Measurements from ENCODE around the gene STARD13.

The STARD13 gene

DNA sequence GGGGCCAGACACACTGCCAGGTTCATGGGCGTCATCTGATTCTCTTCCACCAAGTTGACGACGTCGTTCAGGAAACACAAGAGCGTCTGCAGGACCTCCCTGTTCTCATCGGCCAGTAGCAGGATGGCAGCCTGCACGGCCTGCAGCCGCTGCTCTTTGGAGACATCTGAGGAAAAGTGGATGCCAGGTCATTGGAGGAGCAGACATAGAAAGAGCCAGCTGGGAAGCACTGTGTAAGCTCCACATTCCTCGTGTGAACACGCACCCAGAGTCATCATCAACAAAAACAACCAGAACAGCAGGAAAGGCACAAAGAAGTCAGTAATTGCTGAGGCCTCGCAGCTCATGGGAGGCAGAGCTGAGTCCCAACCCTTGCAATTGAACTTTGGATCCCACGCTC is 172.8 kb downstream of the STARD13 start:
- no peak for DNase-seq (ENCODE audit: low read depth in 2 of 2)

DNA sequence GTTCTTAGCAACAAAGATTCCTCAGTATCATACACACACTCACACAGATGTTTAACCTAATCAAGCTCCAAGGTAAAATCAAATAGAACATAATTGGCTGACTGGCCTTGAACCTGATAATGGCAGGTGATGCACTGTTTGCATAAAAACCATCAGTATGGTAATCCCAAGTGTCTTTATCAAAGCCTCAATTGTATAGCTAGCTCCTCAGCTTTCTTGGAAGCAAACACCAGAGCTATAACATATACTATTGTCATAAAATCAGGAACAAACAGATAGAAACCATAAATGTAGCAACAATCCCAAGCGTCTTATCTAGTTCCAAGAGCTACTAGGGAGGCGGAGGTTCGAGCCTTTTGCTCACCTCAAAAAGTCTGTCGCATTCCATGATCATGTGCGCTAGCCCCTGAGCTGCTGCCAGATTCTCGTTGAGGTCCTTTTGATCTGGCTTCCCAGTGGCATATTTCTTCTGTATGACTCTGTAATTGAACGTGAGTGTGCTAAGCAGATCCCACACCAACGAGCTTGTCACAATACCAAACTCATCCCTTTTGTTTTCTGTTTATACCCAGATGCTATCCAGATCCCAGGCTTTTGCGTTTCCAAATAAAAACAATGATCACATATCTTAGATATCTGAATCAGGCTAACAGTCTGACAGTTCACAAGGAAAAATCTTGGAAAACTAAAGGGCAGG is 174.0 kb downstream of the STARD13 start:
- no peak for DNase-seq (ENCODE audit: low read depth in 2 of 2)

DNA sequence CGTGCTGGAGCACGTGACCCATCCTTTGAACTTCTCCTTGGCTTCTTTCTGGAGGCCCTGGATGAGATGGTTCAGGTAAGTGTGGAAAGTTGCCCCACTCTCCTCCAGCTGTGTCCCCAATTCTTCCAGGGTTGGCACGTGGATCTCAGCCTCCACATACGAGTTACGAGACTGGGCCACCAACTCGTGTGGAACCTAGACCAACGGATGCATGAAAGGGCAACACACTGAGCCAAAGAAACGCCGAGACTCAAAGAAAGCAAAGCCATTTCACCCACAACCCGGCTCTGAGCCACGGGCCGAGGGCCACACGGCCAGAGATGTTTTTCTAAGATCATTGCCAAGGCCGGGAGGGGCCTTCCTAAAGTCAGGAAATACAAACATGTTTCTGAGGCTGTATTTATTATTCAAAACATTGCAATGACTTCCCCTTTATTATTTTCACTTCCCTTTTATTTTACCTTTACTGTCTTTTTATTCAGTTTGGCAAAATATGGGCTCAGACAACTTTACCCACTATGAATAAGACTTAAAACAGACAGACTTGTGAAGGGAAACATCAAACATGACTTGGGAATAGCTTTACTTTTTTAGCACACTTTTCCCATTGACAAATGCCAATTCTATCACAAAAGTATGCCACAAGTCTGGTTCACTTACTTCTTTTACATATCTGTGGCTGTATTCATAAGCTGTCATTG is 174.7 kb downstream of the STARD13 start:
- DNase-seq (ENCODE audit: low read depth in 2 of 2): no peak

DNA sequence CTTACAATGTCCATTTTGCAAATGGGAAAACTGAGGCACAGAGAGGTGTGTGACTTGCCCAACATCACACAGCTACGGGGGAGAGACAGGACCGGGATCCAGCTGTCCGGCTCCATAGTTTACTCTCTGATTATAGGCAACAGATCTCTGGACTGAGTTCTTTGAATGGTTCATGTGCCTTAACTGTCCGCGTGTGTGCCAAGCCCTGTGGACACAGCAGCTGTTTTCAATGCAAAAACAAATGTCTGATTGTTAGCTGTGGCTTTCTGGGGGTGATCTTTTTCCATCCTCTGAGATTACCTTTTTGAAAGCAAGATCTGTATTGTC is 175.2 kb downstream of the STARD13 start:
- DNase-seq (ENCODE audit: low read depth in 2 of 2): no peak

DNA sequence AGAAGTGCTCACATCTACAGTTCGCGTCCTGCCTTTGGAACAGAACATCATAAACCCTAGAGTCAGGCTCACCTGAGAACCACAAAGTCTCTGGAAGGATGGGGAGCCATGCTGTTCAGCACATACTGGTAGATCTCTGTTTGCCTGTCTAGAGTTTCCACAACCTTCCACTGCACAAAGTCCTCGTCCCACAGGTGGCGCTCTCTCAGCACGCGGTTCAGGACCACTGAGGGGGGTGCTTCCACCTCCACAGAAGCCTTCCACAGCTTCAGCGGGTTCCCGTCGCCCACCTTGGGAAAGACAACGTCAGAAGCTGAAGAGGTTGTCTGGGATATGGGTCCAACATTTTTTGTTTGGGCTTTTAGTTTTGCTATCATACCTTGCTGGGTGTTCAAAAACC is 175.8 kb downstream of the STARD13 start:
- DNase-seq (ENCODE audit: low read depth in 2 of 2): no peak

DNA sequence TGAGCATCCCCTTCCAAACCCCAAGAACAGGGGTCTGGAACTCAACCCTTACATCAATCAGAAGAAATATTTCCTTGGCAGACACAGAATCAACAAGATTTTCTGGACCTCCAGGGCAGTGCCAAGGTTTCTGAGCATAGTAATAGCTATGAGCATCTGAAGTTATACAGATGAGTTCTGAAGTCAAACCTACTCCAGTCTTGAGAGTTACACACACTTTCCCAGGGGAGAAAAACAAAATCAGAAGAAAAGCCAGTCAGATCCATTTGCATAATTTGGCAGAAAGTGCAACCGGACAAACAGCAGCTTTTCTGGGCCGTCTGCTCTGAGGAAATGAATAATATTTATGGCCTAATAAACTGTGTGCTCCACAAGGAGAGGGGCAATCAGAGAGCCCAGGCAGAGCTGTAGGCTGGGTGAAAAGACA is 176.3 kb downstream of the STARD13 start:
- no peak for DNase-seq (ENCODE audit: low read depth in 2 of 2)

DNA sequence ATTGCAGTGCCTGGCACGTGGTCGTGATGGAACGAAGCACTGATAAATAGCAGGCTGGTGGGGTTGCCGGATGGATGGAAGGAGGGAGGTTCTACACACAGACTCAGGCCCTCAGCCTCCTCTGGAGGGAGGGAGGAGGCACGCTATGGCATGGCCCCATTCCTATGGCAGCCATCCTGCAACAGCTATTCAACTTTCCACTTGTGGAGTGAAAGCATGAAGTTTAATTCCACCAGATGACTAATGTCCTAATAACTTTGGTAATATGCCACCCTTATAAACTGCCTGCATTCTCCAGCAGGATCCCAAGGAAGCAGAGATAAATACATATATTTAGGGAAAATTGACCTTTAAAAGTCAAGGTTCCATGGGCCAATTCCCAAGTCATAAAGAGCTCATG is 176.9 kb downstream of the STARD13 start:
- no peak for DNase-seq (ENCODE audit: low read depth in 2 of 2)

DNA sequence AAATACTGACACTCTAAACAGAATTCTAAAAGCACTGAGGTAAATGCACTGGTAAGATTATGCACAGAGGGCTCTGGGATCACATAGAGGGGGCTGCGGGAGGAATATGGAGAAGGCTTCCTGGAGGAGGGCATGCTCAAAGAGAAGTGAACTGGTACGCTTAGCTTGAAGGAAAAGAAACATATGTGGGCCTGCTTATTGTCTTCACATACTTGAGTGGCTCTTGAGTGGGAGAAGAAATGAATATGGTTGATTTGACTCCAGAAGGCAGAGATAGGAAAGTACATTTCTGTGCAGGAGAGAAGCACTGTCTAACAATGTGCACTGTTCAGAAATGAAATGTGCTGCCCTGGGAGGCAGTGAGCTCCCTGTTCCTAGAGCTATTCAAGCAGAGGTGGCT is 178.2 kb downstream of the STARD13 start:
- DNase-seq (ENCODE audit: low read depth in 2 of 2): no peak

DNA sequence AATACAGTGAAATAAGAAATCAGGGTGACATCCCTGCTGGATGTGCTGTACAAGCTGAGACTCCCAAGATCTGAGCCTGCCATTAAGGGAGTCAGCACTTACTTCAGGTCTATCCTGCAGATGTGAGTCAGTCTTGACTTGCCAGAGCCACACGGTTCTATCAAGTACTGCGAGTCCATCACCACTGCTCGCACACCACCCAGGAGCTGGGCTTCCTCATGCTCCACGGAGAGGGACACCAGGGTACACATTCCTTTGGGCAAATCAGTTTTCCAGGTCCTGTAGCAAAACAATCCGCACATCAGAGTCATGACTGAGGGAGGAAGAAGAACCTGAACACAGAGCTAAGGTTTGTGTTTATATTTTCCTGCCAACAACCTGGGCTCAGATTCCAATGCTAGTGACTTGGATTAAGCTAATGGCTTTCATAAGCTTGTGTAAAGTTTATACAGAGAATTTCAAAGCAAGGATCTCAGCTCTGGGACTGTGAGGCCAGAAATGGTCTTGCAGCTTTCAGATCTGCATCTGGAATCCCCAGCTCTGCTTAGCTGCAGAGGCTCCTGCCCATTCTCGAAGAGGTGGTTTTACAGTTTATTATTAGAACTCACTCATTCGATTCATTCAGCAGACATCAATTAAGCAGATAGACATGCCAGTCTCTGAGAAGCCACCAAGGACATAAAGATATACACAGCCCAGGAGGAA is 178.7 kb downstream of the STARD13 start:
- no peak for DNase-seq (ENCODE audit: low read depth in 2 of 2)

DNA sequence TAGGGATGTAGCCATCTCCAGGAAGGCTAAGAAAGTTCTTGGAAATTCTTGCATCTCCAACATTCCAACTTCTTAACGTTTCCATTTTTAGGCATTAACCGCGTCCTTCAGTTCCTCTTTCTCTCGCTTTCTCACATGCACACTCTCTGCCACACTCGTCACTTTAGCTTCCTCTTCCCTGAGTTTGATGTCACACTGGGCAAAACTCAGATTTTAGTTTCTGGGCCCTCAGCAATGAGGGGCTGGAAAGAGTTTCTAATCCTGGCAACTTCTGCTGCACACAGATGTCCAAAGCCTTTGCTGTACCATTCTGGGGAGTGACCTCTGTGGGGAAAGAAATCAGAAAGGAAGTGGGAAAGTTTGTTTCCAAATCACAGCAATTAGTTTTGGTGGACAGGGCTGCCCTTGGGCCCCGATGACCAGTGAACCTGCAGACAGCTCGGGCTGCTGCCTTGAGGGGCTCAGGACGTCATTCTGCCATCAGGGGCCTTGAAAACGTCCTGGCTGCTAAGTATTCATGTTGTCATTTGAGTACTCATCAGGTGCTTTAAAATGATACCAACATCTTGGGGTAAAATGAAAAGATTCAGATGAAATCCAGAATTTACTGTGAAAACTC is 180.1 kb downstream of the STARD13 start:
- DNase-seq (ENCODE audit: low read depth in 2 of 2): no peak

DNA sequence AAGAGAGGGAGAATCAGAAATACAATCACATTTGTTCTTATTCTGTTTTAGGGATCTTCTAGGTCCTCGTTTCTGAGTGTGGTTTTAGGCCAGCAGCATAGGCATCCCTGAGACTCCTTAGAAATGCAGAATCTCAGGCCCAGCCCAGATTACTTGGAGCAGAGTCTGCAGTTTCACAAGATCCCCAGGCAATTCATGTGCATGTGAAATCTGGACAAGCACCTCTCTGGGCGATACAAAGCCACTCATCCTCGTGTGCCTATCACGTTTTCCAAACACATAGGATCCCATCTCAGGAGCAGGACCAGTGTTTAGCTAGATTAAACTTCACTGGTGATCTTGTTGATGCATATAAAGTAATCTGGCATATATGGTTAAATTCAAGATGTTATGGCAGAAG is 182.1 kb downstream of the STARD13 start:
- no peak for DNase-seq (ENCODE audit: low read depth in 2 of 2)

DNA sequence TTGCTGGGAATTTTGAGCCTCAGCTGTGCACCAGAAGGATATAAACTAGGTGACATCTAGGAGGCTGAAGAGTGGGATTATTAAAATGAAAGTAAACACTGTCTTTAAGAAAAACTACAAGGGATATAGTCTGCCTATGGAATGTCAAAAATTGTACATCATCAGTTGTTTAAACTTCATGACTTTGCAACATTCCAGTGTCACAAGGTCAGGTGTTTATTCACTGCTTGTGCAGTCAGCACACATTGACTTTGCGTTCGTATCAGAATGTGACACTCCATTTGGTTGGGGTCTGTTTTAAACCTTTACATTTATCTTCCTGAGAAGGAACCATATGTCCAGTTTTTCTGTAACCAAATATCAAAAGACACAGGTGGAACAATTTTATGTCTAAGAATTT is 183.7 kb downstream of the STARD13 start:
- no peak for DNase-seq (ENCODE audit: low read depth in 2 of 2)

DNA sequence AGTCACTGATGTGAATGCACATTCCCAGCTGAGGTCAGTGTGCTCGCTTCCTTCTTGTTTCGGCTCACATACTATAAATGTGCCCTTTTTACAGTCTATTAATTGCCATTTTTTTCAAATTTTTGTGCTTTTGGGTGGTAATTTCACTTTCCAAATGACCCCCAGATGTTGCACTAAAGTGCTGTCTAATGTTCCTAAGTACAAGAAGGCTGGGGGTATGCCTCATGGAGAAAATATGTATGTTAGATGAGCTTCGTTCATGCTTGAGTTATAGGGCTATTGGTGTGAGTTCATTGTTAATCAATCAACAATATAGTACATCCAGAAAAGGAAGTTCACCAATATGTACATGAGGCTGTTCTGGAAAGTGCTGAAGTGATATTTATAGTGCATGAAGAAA is 184.7 kb downstream of the STARD13 start:
- DNase-seq (ENCODE audit: low read depth in 2 of 2): no peak

DNA sequence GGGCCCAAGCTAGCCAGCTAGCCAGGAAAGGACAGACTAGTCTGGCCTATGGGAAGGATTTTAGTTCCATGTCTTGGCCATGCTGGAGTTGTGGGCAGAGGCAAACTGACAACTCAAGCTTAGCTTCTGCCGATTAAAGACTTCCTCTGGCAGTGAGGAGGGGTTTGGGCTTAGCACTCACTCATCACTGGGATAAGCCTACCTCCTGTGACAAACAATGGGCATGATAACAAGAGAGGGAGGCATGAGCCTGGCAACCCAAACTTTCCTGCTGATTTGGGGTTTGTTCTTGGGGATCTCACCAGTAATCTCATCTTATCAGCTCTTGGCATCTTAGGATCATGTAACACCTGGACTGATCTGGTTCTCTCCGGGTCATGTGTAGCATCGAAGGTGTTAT is 185.7 kb downstream of the STARD13 start:
- no peak for DNase-seq (ENCODE audit: low read depth in 2 of 2)

DNA sequence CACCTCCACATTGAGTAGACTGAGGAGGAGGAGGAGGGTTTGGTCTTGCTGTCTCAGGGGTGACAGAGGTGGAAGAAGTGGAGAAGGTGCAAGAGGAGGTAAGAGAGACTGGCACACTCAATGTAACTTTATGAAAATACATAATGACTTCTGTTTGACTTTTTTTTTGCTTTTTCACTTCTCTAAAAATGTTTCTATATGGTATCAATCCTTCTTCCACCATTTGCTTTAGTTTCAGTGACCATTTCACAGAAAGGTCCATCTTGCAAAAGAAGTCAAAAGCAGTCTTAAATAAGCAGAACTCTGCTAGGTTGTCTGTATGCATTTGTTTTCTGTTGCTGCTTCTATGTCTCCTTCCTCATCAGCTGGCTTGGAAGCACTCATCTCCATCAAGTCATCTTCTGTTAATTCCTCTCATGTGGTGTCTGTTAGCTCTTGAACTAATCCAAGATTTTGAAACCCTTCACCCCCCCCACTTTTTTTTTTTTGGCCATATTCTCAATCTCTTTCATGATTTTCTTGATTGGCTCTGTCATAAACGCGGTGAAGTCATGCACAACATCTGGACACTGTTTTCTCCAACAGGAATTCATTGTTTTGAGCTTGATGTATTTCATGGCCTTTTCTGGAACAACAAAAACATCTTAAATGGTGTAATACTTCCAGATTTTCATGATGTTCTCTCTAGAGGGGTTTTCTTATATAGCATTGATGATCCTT is 188.5 kb downstream of the STARD13 start:
- no peak for DNase-seq (ENCODE audit: low read depth in 2 of 2)

DNA sequence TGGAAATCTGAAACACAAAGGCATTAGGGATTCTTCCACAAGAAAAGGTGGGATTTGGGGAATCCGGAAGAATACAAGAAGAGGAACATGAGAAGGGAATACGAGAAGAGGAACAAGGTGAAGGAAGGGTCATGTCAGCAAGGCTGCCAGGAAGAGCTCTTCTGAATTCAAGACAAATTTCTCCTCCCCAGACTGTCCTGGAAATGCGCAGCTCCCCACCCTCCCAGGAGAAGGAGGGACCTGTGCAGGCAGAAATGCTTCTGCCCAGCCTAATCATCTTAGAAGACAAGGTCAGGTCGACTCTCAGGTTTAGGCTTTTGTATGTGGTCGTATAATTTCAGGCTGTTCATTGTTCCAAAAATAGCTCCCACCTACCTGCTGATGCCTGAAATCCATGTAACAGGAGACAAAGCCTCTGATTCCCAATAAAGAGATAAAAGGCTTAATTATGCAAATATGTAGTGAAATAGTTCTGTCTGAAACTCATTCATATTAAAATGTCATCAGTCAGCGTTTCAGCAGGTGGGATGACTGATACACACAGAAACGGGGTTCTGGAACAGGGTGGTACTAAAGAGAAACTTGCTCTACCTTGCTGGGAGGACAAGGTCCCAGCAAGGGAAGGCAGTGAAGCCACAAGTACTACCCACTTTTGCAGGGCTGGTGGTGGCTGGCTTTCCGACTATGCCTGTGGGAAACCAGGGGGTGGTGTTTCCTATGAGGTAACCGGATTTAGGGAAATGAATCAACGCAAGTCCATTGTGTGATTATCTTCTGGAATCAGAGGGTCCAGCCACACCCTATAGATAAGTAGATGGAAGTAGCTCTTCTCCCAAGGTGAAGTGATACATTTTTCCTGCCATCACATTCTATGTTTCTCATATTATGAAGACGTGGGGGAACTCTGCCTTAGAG is 193.2 kb downstream of the STARD13 start:
- DNase-seq (ENCODE audit: low read depth in 2 of 2): no peak

DNA sequence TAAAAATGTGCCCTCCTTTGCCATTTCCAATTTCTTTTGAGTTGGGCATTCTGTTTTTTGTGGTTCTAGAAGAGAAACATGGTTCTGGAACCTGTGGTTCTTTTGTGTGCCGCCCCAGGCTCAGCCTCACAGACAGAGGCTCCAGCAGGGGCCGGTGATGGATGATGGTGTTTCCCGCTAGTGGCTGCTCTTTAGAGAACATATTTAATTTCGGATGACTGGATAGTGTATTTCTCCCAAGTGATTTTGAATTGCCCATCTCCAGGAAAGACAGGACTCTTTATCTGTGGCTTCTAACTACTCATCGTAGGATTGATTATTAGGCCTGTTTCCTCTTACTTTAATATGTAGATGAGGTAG is 194.2 kb downstream of the STARD13 start:
- no peak for DNase-seq (ENCODE audit: low read depth in 2 of 2)

DNA sequence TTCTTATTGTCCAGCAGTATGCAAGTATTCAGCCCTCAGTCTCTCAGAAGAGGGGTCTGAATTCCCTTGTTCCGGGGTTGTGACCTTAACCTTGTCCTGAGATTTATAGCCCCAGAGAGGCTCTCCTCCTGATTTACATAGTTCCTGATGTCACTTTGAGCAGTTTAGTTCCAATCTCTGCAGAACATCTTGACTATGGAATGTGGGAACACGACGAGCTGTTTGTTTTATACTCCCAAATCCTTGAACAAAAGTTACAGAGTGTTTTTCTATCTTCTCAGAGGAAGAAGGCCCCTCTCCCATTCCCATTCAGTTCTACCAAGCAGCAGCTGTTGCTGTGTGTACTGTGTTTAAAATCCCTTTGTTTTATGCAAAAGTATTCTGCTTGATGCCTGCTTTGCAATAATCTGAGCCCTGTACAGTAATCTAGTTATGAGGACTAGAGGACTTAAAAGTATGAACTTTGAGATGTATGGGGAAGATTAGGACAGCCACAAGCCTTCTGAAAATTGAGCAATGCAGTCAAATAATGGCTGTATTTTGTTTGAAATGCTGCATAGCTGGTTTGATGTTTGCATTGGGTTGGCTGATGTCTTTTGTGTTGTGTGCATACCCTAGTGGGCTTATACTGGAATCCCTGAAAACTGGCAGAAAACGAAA is 194.7 kb downstream of the STARD13 start:
- no peak for DNase-seq (ENCODE audit: low read depth in 2 of 2)

DNA sequence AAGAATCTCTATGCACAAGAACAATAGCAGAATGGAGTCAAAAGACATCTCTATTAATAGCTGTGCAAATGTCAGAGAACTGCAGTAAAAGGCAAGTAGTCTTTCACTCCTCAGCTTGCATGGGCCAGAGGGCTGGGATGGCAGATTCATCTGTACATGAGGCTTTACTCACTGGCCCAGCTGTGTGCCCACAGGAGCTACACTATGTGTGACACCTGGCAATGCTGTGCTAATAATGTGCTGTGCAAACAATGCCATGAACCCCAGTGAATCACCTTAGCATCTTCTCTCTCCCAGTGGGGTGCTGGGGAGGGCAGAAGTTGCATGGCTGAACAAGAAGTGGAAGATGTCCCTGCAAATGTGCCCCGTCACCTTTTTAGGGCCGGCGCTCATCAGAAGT is 196.2 kb downstream of the STARD13 start:
- DNase-seq (ENCODE audit: low read depth in 2 of 2): no peak

DNA sequence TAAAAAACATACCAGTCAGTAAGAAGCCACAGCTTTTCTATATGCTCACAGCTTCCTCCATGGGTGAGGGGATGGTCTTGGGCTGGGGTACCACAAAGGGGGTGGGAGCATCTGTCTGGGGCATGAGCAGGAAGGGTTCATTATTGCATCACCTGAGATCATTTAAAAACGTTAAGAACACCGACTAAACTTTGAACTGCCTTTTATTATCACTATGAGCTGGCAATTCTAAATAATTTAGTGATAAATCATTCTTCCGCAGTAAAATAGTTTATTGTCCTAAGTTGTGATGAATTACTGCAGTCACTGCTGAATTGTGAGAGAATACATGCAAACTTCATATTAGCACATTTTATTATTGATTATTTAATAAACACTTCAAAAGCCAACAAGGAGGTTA is 197.8 kb downstream of the STARD13 start:
- DNase-seq (ENCODE audit: low read depth in 2 of 2): no peak

DNA sequence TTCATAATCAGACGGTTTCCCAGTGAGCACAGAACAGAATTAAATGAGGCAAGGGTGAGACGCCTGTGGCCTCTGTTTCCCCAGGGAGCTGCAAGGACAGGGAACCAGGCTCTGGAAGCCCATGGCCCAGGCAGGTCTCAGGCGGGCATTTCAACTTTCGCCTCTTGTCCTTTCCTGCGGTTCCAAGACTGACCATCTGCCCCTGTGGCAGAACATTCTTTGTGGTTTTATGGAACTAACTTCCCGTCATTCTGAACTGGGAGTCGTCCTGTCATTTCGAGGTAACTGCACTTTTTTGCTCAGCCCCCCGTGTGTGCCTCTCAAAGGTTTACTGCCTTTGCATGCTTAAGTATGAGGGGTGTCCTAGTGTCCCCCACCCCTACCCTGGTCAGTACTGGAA is 198.5 kb downstream of the STARD13 start:
- DNase-seq (ENCODE audit: low read depth in 2 of 2): no peak
